WI38 (cell line): ENCODE results near the gene FOXO1.
"Not testable (repeated sequence)": the region's sequence is repeated elsewhere in the genome, so short reads cannot be mapped to it uniquely, and the experiment has no call there.

ENCODE experiments used
- H3K4me3 ChIP-seq: 2 replicates; pipeline ENCODE4 v1.5.1; 2011; ENCODE audit warnings: low read depth, mild to moderate bottlenecking, control low read depth, low read length
- CTCF ChIP-seq: IDR thresholded peaks from 2 replicates; pipeline ENCODE4 v1.5.1; 2012; ENCODE audit warnings: low read depth, mild to moderate bottlenecking, control low read depth, low read length

Gene FOXO1

DNA sequence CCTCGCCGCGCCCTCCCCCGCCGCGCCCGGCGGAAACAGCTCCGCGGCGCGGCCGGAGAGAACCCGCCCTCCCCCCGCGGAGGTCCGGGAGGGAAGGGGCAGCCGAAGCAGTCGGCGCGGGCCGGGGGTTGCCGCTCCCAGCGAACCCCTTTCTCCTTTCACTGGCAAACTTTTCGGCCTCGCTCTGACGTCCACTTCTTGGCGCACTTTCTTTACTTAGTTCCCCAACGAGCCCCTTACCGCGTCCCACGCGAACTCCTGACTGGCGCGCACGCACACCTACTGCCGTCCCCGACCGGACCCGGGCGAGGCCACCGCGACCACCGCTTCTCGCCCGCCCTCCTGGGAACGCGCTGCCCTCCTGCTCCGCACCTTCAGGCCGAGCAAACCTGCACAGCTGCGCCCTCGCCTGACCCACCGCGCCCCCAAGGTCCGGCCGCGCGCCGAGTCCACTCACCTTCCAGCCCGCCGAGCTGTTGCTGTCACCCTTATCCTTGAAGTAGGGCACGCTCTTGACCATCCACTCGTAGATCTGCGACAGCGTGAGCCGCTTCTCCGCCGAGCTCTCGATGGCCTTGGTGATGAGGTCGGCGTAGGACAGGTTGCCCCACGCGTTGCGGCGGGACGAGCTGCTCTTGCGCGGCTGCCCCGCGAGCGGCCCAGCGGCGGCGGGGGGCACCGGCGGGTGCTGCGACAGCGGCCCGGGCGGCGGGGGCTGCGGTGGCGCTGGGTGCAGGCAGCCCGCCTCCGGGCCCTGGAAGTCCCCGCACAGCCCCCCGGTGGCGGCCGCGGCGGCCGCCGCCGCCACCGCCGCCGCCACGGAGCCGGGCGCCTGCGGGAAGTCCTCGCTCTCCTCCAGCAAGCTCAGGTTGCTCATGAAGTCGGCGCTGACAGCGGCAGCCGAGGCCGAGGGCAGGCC is 1.1 kb downstream of the FOXO1 start:
- TF ChIP-seq CTCF: no peak

DNA sequence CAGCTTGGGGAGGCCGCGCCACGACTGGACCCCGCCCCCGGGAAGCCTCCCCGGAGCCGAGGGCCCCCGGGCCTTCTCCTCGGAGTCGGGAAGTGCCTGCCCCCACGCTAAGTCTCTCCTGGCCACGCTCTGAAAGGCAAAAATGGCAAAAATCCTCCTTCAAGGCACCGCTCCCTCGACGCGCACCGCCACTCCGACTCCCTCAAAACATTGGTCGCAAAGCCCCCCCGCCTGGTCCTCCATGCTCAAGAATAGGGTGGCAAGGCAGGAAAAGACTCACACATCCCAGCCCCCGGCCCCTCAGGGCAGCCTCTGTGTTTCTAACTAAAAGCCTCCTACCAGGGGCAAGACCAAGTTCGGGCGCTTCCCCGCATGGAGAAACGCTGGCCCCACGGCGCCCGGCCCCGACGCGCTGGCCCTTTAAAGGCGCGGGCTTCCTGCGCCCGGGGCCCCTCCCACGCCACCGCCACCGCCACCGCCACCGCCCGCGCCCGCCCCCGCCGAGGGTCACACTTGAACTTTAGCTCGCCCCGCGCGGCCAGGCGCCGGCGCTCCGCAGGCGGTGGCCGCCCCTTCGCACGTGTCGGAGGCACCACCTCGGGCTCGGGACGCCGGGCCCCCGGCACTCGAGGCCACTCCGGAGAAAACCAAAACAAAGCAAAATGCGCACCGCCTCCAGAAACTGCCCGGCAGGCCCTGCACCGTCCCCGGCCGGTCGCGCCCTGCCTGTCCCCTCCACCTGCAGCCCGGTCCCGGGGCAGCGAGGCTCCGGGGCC is 1.9 kb downstream of the FOXO1 start:
- TF ChIP-seq CTCF: no peak
- peak overlapping the region; percentile 41 for H3K4me3 ChIP-seq

More for the DNA sequence above, 1.1 kb downstream of the FOXO1 start:
- peak overlapping the region; percentile 63 for H3K4me3 ChIP-seq

DNA sequence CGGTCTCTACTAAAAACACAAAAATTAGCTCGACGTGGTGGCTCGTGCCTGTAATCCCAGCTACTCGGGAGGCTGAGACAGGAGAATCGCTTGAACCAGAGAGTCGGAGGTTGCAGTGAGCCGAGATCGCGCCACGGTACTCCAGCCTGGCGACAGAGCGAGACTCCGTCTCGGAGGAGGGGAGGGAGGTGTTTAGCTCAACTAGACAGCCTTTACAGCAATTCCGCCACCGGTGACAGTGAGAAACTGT is 2.4 kb downstream of the FOXO1 start:
- H3K4me3 ChIP-seq: not testable (repeated sequence)

DNA sequence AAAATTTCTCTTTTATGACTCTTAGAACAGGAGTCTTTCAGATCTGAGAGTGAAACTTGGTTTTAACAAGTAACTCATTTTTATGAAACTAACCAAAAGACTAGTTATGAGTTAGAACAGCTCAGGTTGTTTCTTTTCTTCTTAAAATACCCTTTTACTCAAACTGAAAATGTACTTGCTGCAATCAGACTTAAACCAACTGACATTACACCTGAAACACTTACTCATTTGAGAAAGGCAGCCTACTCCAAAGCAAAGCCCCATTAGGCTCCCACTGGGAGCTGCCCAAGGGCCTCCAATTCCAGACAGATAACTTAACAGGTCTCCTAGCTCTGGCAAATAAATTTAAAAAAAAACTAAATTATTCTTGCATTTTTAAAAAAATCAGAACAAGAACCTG is 3.6 kb downstream of the FOXO1 start:
- no peak for TF ChIP-seq CTCF
- H3K4me3 ChIP-seq: no peak overlapping the region

GRCh38 chr13:40661875-40662665 is 4.4 kb downstream of the FOXO1 start:
- no peak for TF ChIP-seq CTCF
- no peak overlapping the region for H3K4me3 ChIP-seq

- no peak overlapping the region for H3K4me3 ChIP-seq
- no peak for TF ChIP-seq CTCF
These were observed 5.7 kb downstream of the FOXO1 start for GRCh38 chr13:40660692-40661091.

DNA sequence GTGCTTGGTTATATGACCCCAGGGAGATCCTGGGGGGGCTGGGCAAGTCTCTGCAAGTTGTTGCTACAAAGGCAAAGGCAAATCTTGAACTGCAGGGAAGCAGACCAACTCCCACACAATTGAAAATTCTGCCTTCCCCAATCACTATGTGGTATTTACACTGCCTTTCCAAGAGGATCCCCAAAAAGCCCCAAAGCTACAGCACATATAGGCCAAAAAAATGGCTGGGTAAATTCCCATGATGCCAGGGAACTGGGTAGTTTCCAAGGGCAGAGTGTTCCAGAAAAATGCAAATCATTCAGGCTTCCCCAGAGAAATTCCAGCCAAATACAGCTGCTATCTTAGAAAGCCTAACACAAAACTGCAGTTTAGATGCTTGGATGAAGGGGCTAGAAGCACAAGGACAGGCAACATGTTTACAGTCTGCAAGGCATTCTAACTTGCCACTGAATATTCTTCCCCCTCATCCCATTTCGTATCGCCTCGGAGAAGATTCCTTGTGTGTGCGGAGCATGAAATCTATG is 6.2 kb downstream of the FOXO1 start:
- no peak overlapping the region for H3K4me3 ChIP-seq
- TF ChIP-seq CTCF: no peak
